Measurements from ENCODE around the gene IDE.
"Not testable (repeated sequence)": the region's sequence is repeated elsewhere in the genome, so short reads cannot be mapped to it uniquely, and the experiment has no call there.

IDE gene

GRCh38 chr10:92574548-92575261 lies 812 bp upstream of the IDE start:
- peak; percentile 43 for DNase-seq (ENCODE audit: low read depth)
- no peak for TF ChIP-seq CTCF (conservative IDR thresholded peaks at IDR 0.05; ENCODE audit: control insufficient read depth, insufficient read depth, low read depth, low read length)
- peak overlapping the region; percentile 70 for H3K4me3 ChIP-seq (ENCODE audit: control insufficient read depth, low read depth, low read length)

- peak; percentile 46 for DNase-seq (ENCODE audit: low read depth)
- peak overlapping the region; percentile 70 for H3K4me3 ChIP-seq (ENCODE audit: control insufficient read depth, low read depth, low read length)
- peak; percentile 8 for TF ChIP-seq CTCF (conservative IDR thresholded peaks at IDR 0.05; ENCODE audit: control insufficient read depth, insufficient read depth, low read depth, low read length)
Observed at GRCh38 chr10:92573091-92573797, 649 bp downstream of the IDE start.

- peak overlapping the region; percentile 70 for H3K4me3 ChIP-seq (ENCODE audit: control insufficient read depth, low read depth, low read length)
- no peak for TF ChIP-seq CTCF (conservative IDR thresholded peaks at IDR 0.05; ENCODE audit: control insufficient read depth, insufficient read depth, low read depth, low read length)
- no peak for DNase-seq (ENCODE audit: low read depth)
Observed at GRCh38 chr10:92572362-92573090, 1.4 kb downstream of the IDE start.

- TF ChIP-seq CTCF (conservative IDR thresholded peaks at IDR 0.05; ENCODE audit: control insufficient read depth, insufficient read depth, low read depth, low read length) = no peak
- no peak for DNase-seq (ENCODE audit: low read depth)
- H3K4me3 ChIP-seq (ENCODE audit: control insufficient read depth, low read depth, low read length) = no peak overlapping the region
Observed at GRCh38 chr10:92571649-92572048, 2.2 kb downstream of the IDE start.

- H3K4me3 ChIP-seq (ENCODE audit: control insufficient read depth, low read depth, low read length); DNase-seq (ENCODE audit: low read depth): not testable (repeated sequence)
Observed at GRCh38 chr10:92569663-92570062, 4.2 kb downstream of the IDE start.

GRCh38 chr10:92569071-92569470 lies 4.8 kb downstream of the IDE start:
- no peak overlapping the region for H3K4me3 ChIP-seq (ENCODE audit: control insufficient read depth, low read depth, low read length)
- DNase-seq (ENCODE audit: low read depth) = no peak
- TF ChIP-seq CTCF (conservative IDR thresholded peaks at IDR 0.05; ENCODE audit: control insufficient read depth, insufficient read depth, low read depth, low read length) = no peak
